HepG2 (cell line): ENCODE results near the gene EXTL1. TPM values are rescaled to one million over a fixed set of nuclear protein-coding genes. Genes with fewer than 3 reads are reported as not detected.

Experiments
- ATAC-seq: fragments of 200-7000 bp; cut with Tn5 transposase; 3 replicates; pipeline ENCODE4 v1.9.1; 2020; ENCODE audit warnings: mild to moderate bottlenecking, moderate library complexity
- BruUV-seq: library from RNA; stranded (reverse); fragments of 400-500 nt; replicated peaks from 2 replicates; lab custom pipeline; 2021; lab: Mats Ljungman, UMichigan
- CTCF ChIA-PET: fragments of 300-600 bp; formaldehyde crosslinking; extraction: SDS; loops from one replicate; lab custom pipeline; 2021; ENCODE audit warnings: low total read pairs, inconsistent platforms, low intra/inter-chr PET ratio; lab: Yijun Ruan, JAX
- POLR2A ChIA-PET: fragments of 350-600 bp; sonication (Branson Sonifier 250); formaldehyde crosslinking; loops from one replicate; lab custom pipeline; 2020; ENCODE audit warnings: antibody characterized with exemption, inconsistent platforms; lab: Yijun Ruan, JAX
- DNase-seq: peaks from one replicate; pipeline ENCODE4 v3.0.0-alpha.2; 2015; ENCODE audit warnings: low spot score
- FAIRE-seq: peaks from 3 replicates; lab custom pipeline; 2011; peaks lifted over from hg19 to GRCh38; lab: Jason Lieb, UNC
- H2AFZ ChIP-seq: one replicate; pipeline ENCODE4 v1.6.1; 2011; ENCODE audit warnings: low read length, inconsistent platforms
- H3K27ac ChIP-seq: fragments of 300-600 bp; 3 replicates; pipeline ENCODE4 v1.8.0; 2011; ENCODE audit warnings: mixed run types, mild to moderate bottlenecking, mixed read lengths, low read length, inconsistent platforms; ENCODE audit not compliant: insufficient read depth; ENCODE audit errors: extremely low read length
- H3K27me3 ChIP-seq, 2 experiments: fragments of 200-600 bp in 1 of 2; 2 replicates in 1 of 2; 3 replicates in 1 of 2; pipeline versions ENCODE4 v1.6.0 to v1.8.0; 2011; ENCODE audit warnings: low read length in 2 of 2, mild to moderate bottlenecking in 2 of 2, moderate library complexity in 2 of 2, inconsistent platforms in 1 of 2; ENCODE audit not compliant: insufficient read depth in 2 of 2, control insufficient read depth in 1 of 2
- H3K36me3 ChIP-seq, 2 experiments: fragments of 200-600 bp in 1 of 2; replicated peaks in 1 of 2; 2 replicates in 1 of 2; 3 replicates in 1 of 2; pipeline versions ENCODE4 v1.5.1 to v1.8.0; 2011; ENCODE audit warnings: low read length in 2 of 2, inconsistent platforms in 1 of 2; ENCODE audit not compliant: insufficient read depth in 2 of 2, control insufficient read depth in 1 of 2
- H3K4me1 ChIP-seq: 2 replicates; pipeline ENCODE4 v1.5.1; 2012; ENCODE audit warnings: low read length, inconsistent platforms; ENCODE audit not compliant: insufficient read depth
- H3K4me2 ChIP-seq: 2 replicates; pipeline ENCODE4 v1.6.0; 2011; ENCODE audit warnings: low read depth, low read length, inconsistent platforms
- H3K4me3 ChIP-seq, 3 experiments: fragments of 200-600 bp in 1 of 3; sonication (generic), shearing (Covaris generic) in 1 of 3; replicated peaks in 1 of 3; 2 replicates each; pipeline ENCODE4 v1.5.1; 2011 to 2016; ENCODE audit warnings: low read length in 3 of 3, inconsistent platforms in 2 of 3, low read depth in 2 of 3, mild to moderate bottlenecking in 2 of 3, control low read depth in 1 of 3, mixed read lengths in 1 of 3; ENCODE audit not compliant: insufficient read depth in 1 of 3
- H3K79me2 ChIP-seq: one replicate; pipeline ENCODE4 v1.6.1; 2011; ENCODE audit warnings: low read length, inconsistent platforms; ENCODE audit not compliant: insufficient read depth
- H3K9ac ChIP-seq: 2 replicates; pipeline ENCODE4 v1.6.0; 2011; ENCODE audit warnings: mild to moderate bottlenecking, low read depth, low read length, inconsistent platforms; ENCODE audit not compliant: insufficient read depth
- H3K9me3 ChIP-seq: 2 replicates; pipeline ENCODE4 v1.5.1; 2012; ENCODE audit warnings: mild to moderate bottlenecking, low read length
- H4K20me1 ChIP-seq: 2 replicates; pipeline ENCODE4 v1.6.0; 2011; ENCODE audit warnings: inconsistent platforms, mild to moderate bottlenecking, low read length, moderate library complexity; ENCODE audit not compliant: insufficient read depth
- DDIT3 ChIP-seq: sonication (generic); formaldehyde crosslinking; IDR thresholded peaks from 2 replicates; pipeline ENCODE4 v1.4.0; 2020; ENCODE audit warnings: mild to moderate bottlenecking, missing genetic modification reagents
- FOSL1 ChIP-seq: sonication (generic); formaldehyde crosslinking; IDR thresholded peaks from 2 replicates; pipeline ENCODE4 v1.9.0; 2021; ENCODE audit warnings: missing genetic modification reagents, borderline replicate concordance
- PHB2 ChIP-seq: fragments of 450-650 bp; IDR thresholded peaks from 2 replicates; pipeline ENCODE4 v1.6.1; 2018; ENCODE audit not compliant: partially characterized antibody
- POLR2G ChIP-seq: fragments of 200-400 bp; formaldehyde crosslinking; IDR thresholded peaks from 2 replicates; pipeline ENCODE4 v1.6.1; 2018; ENCODE audit warnings: mild to moderate bottlenecking, low read depth, low read length, moderate library complexity
- PRDM4 ChIP-seq: sonication (generic); formaldehyde crosslinking; IDR thresholded peaks from 2 replicates; pipeline ENCODE4 v1.9.0; 2021; ENCODE audit warnings: missing genetic modification reagents, borderline replicate concordance
- SIX1 ChIP-seq: sonication (generic); formaldehyde crosslinking; IDR thresholded peaks from 2 replicates; pipeline ENCODE4 v1.4.0; 2020; ENCODE audit warnings: missing genetic modification reagents, borderline replicate concordance
- TP53 ChIP-seq: sonication (generic); formaldehyde crosslinking; conservative IDR thresholded peaks from 2 replicates; pipeline ENCODE4 v1.4.0; 2020; ENCODE audit warnings: missing genetic modification reagents
- U2AF1 ChIP-seq: fragments of 200-400 bp; formaldehyde crosslinking; optimal IDR thresholded peaks from 2 replicates; pipeline ENCODE3; 2017; ENCODE audit warnings: mild to moderate bottlenecking, low read depth, low read length
- ZBTB26 ChIP-seq: IDR thresholded peaks from 2 replicates; pipeline ENCODE4 v1.6.1; 2016; ENCODE audit warnings: missing compliant biosample characterization, missing genetic modification reagents, borderline replicate concordance
- ZNF143 ChIP-seq: sonication (generic); formaldehyde crosslinking; IDR thresholded peaks from 2 replicates; pipeline ENCODE4 v1.4.0; 2020; ENCODE audit warnings: missing genetic modification reagents
- ZNF460 ChIP-seq: sonication (generic); formaldehyde crosslinking; IDR thresholded peaks from 2 replicates; pipeline ENCODE4 v1.5.1; 2020; ENCODE audit warnings: missing genetic modification reagents, mild to moderate bottlenecking, borderline replicate concordance
- ZNF646 ChIP-seq: sonication (generic); formaldehyde crosslinking; IDR thresholded peaks from 2 replicates; pipeline ENCODE4 v1.9.0; 2021; ENCODE audit warnings: mild to moderate bottlenecking, missing genetic modification reagents
- ZSCAN21 ChIP-seq: sonication (generic); formaldehyde crosslinking; IDR thresholded peaks from 2 replicates; pipeline ENCODE4 v1.8.0; 2022; ENCODE audit warnings: mild to moderate bottlenecking, missing genetic modification reagents, moderate library complexity, borderline replicate concordance
- ZSCAN29 ChIP-seq: sonication (generic); formaldehyde crosslinking; conservative IDR thresholded peaks from 2 replicates; pipeline ENCODE4 v1.4.0; 2020; ENCODE audit warnings: mild to moderate bottlenecking, missing genetic modification reagents
- WGBS: methylation state at CpG from one replicate; pipeline ENCODE4 v1.1.6; 2017; ENCODE audit warnings: low lambda C conversion rate; 5-methylcytosine and 5-hydroxymethylcytosine counted together
- in situ Hi-C: cut with HindIII; loops from 2 replicates; pipeline ENCODE4 v1.10.0; 2017; ENCODE audit warnings: low pct_unique_long_range_greater_than_20kb; ENCODE audit not compliant: extremely low pct_ligation_motif_present
- intact Hi-C: fragments of 100-400 bp; cut with micrococcal nuclease; formaldehyde crosslinking; loops from one replicate; pipeline ENCODE4 v1.10.0; 2022; ENCODE audit not compliant: unreplicated experiment
- polyA plus RNA-seq, 8 experiments: library from polyadenylated mRNA; depleted of rRNA in 3 of 8; stranded (reverse) in 7 of 8; unstranded in 1 of 8; fragments of >200 nt; fragmentation: Illumina TruSeq in 4 of 8; extraction: Trizol in 4 of 8; gene quantifications; 2 replicates each; pipeline versions ENCODE4 v1.2.1 to v1.2.3, GENCODE V29; 2011 to 2016; ENCODE audit warnings: low read depth in 4 of 8, missing spikeins in 1 of 8, mixed read lengths in 1 of 8; ENCODE audit not compliant: insufficient read depth in 1 of 8
- total RNA-seq, 5 experiments: library from RNA; depleted of rRNA; stranded (reverse); fragments of >200 nt; fragmentation: Illumina TruSeq; extraction: Trizol; gene quantifications; 2 replicates each; pipeline ENCODE4 v1.2.3, GENCODE V29; 2016; ENCODE audit warnings: low read depth in 1 of 5

EXTL1 gene
- total and polyA plus RNA-seq, 2 of the 13 experiments (the other 11 are each of a cell fraction or from before 2014, with no cell fraction given): 0.35 to 1.0 TPM

GRCh38 chr1:26057189-26057588, 35.6 kb downstream of the EXTL1 start:
- no peaks in the 10 kb centered on the region for H3K4me1 ChIP-seq
- H3K9ac ChIP-seq: no peak overlapping the region
- no peak for ATAC-seq
- ChIA-PET POLR2A (no interaction called here), CTCF (no interaction called here)
- no peak for DNase-seq
- no peaks in the 10 kb centered on the region for H3K9me3 ChIP-seq
- H3K27ac ChIP-seq: no peak overlapping the region
- H3K27me3 ChIP-seq: peaks cover 3 to 48% of the 10 kb centered on the region in 2 experiments; a peak in 4 of 5 replicates
- H4K20me1 ChIP-seq: no peaks in the 10 kb centered on the region
- no peaks in the 10 kb centered on the region for H3K36me3 ChIP-seq
- no peaks in the 10 kb centered on the region for H3K79me2 ChIP-seq
- in situ Hi-C loops: no loop called here
- no peak overlapping the region for H3K4me3 ChIP-seq
- intact Hi-C loops: no loop called here
- H3K4me2 ChIP-seq: no peak overlapping the region
- no peak overlapping the region for H2AFZ ChIP-seq
- BruUV-seq: no TSS peak
- WGBS: 15% methylated on average over 2 of the region's 2 CpGs
- FAIRE-seq: no peak
- TF ChIP-seq DDIT3: no peak
- TF ChIP-seq TP53: no peak
- TF ChIP-seq PHB2: no peak
- no peak for TF ChIP-seq ZSCAN29
- TF ChIP-seq ZSCAN21 (CRISPR knock-in tag): no peak
- TF ChIP-seq ZNF646 (CRISPR knock-in tag): no peak
- TF ChIP-seq ZNF460 (CRISPR knock-in tag): no peak
- no peak for TF ChIP-seq U2AF1
- no peak for TF ChIP-seq ZNF143 (CRISPR knock-in tag)
- no peak for TF ChIP-seq PRDM4 (CRISPR knock-in tag)
- no peak for TF ChIP-seq ZBTB26 (CRISPR knock-in tag)
- no peak for TF ChIP-seq SIX1 (CRISPR knock-in tag)
- TF ChIP-seq FOSL1: no peak
- no peak for TF ChIP-seq POLR2G
